B cell (primary cell): Measurements from ENCODE around the gene ZBTB7A.

Experiments used
- EZH2 ChIP-seq: IDR thresholded peaks from 2 replicates; pipeline ENCODE4 v1.6.1; 2012; ENCODE audit warnings: borderline replicate concordance, low read depth, mild to moderate bottlenecking, moderate library complexity, low read length; ENCODE audit not compliant: insufficient read depth, poor library complexity, severe bottlenecking
- TF ChIP-seq, protein P1 (sequence below): fragments of 200-600 bp; IDR thresholded peaks from one replicate; pipeline ENCODE4 v1.8.0; 2022; ENCODE audit warnings: antibody characterized with exemption, mild to moderate bottlenecking

- no peak for TF ChIP-seq EZH2
- TF ChIP-seq, protein P1, sequence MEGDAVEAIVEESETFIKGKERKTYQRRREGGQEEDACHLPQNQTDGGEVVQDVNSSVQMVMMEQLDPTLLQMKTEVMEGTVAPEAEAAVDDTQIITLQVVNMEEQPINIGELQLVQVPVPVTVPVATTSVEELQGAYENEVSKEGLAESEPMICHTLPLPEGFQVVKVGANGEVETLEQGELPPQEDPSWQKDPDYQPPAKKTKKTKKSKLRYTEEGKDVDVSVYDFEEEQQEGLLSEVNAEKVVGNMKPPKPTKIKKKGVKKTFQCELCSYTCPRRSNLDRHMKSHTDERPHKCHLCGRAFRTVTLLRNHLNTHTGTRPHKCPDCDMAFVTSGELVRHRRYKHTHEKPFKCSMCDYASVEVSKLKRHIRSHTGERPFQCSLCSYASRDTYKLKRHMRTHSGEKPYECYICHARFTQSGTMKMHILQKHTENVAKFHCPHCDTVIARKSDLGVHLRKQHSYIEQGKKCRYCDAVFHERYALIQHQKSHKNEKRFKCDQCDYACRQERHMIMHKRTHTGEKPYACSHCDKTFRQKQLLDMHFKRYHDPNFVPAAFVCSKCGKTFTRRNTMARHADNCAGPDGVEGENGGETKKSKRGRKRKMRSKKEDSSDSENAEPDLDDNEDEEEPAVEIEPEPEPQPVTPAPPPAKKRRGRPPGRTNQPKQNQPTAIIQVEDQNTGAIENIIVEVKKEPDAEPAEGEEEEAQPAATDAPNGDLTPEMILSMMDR, result no peak
Observed at GRCh38 chr19:4030552-4030951, 36.1 kb downstream of the ZBTB7A start.
